Heart left ventricle (tissue), 13 donors: ENCODE measurements around the gene GYS1.

Source experiments
- CTCF ChIP-seq, 12 donors: fragments of 200-600 bp; sonication (generic) in 4 of 12; IDR thresholded peaks; one replicate each; pipeline versions ENCODE4 v1.5.0 to v1.8.0; 2018 to 2022; ENCODE audit warnings: antibody characterized with exemption in 12 of 12, mild to moderate bottlenecking in 5 of 12
- POLR2A ChIP-seq, 2 donors: fragments of 450-650 bp; IDR thresholded peaks; one replicate each; pipeline ENCODE4 v1.6.1; 2017; ENCODE audit warnings: antibody characterized with exemption in 2 of 2, mild to moderate bottlenecking in 2 of 2, moderate library complexity in 2 of 2
- donor health status: ischemic (EF 13 %, LVEDD 7.1; RV severe dilation, severe dysfunction).
- donor health status: DM: no; HTN: yes; CAD: no.
- donor health status: DM: no; HTN: no; CAD: no.
- donor health status: ischemic (EF 25% LVEDD 6.9; RV normal size, moderate dysfunction).
- donor health status: ischemic (EF 25% LVEDD 5.7; RV mildly dilated, moderate dysfunction).
- donor health status: ischemic (EF 35%, LVEDD 5.7; RV mildly dilated, moderate dysfunction).
- donor health status: nonischemic (EF 11% LVEDD 7.7; RV severe dilation, severe dysfunction).
- donor health status: DM: yes; HTN: yes; CAD: no.
- donor health status: PGD.
- donor health status: ischemic (EF 29% LVEDD 5.4; RV normal size, mild dysfunction).
- donor health status: nonischemic (EF 23%, LVEDD 6.1; RV moderate dilation, normal function).

- TF ChIP-seq POLR2A (IDR thresholded peaks at IDR 0.05), result no peak
- TF ChIP-seq CTCF (IDR thresholded peaks at IDR 0.05), result no peak
Observed at GRCh38 chr19:48970139-48970766, 22.9 kb downstream of the GYS1 start.
